ENCODE data around the gene KCNQ1. TPM values are rescaled to one million over a fixed set of nuclear protein-coding genes. Genes with fewer than 3 reads are reported as not detected.

The KCNQ1 gene
- total RNA-seq, 4 donors from 2014 or later, result 5.6 to 46.8 (median 24.6) TPM

- intact Hi-C loops (cut with DNase I; ENCODE audit: low total_unique reads), result no loop called here
- H3K27me3 ChIP-seq, result no peaks in the 10 kb centered on the region
- TF ChIP-seq EP300 (IDR thresholded peaks at IDR 0.05; ENCODE audit: low read depth) (no peak), POLR2AphosphoS5 (IDR thresholded peaks at IDR 0.05) (no peak), POLR2A (IDR thresholded peaks at IDR 0.05) (no peak)
- TF ChIP-seq, protein P1, sequence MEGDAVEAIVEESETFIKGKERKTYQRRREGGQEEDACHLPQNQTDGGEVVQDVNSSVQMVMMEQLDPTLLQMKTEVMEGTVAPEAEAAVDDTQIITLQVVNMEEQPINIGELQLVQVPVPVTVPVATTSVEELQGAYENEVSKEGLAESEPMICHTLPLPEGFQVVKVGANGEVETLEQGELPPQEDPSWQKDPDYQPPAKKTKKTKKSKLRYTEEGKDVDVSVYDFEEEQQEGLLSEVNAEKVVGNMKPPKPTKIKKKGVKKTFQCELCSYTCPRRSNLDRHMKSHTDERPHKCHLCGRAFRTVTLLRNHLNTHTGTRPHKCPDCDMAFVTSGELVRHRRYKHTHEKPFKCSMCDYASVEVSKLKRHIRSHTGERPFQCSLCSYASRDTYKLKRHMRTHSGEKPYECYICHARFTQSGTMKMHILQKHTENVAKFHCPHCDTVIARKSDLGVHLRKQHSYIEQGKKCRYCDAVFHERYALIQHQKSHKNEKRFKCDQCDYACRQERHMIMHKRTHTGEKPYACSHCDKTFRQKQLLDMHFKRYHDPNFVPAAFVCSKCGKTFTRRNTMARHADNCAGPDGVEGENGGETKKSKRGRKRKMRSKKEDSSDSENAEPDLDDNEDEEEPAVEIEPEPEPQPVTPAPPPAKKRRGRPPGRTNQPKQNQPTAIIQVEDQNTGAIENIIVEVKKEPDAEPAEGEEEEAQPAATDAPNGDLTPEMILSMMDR (IDR thresholded peaks at IDR 0.05), result no peak
- no peaks in the 10 kb centered on the region for H3K36me3 ChIP-seq
- H3K4me3 ChIP-seq, result no peak overlapping the region
- WGBS, 2 donors (ENCODE audit: low coverage in 1 of 2), result 93% methylated on average over 15 of the region's 15 CpGs; no CpG with 5 or more reads in 1 of the 2 donors
- in situ Hi-C loops (cut with MboI; ENCODE audit: low pct_ligation_motif_present in 1 of 4, low pct_unique_long_range_greater_than_20kb in 1 of 4, low sequenced_read_pairs in 3 of 4), result no loop called here
- DNase-seq, result peak; percentile 6
- peaks cover 0 to 13% (median 6%) of the 10 kb centered on the region in 4 donors for H3K4me1 ChIP-seq
- no peak overlapping the region for H3K27ac ChIP-seq
- H3K9me3 ChIP-seq, result no peaks in the 10 kb centered on the region
Measured at GRCh38 chr11:2796091-2796490, 351.3 kb downstream of the KCNQ1 start.

- Histone ChIP-seq H3K36me3 (no peaks in the 10 kb centered on the region), H3K4me3 (no peak overlapping the region), H3K27me3 (no peaks in the 10 kb centered on the region), H3K9me3 (no peaks in the 10 kb centered on the region), H3K27ac (no peak overlapping the region), H3K4me1 (peaks cover 0 to 8% (median 3%) of the 10 kb centered on the region in 4 donors)
- peak; percentile 3 for DNase-seq
- in situ Hi-C loops (cut with MboI; ENCODE audit: low pct_ligation_motif_present in 1 of 4, low pct_unique_long_range_greater_than_20kb in 1 of 4, low sequenced_read_pairs in 3 of 4), result no loop called here
- 88% methylated on average over 5 to 32 of the region's 32 CpGs for WGBS, 2 donors (ENCODE audit: low coverage in 1 of 2)
- intact Hi-C loops (cut with DNase I; ENCODE audit: low total_unique reads), result no loop called here
- TF ChIP-seq POLR2A (IDR thresholded peaks at IDR 0.05) (no peak), POLR2AphosphoS5 (IDR thresholded peaks at IDR 0.05) (no peak), EP300 (IDR thresholded peaks at IDR 0.05; ENCODE audit: low read depth) (no peak)
- TF ChIP-seq, protein P1 (IDR thresholded peaks at IDR 0.05), result no peak
Measured at GRCh38 chr11:2796508-2797113, 351.8 kb downstream of the KCNQ1 start.

GRCh38 chr11:2797121-2797711 lies 352.4 kb downstream of the KCNQ1 start:
- no peak overlapping the region for H3K27ac ChIP-seq
- no peaks in the 10 kb centered on the region for H3K27me3 ChIP-seq
- no peaks in the 10 kb centered on the region for H3K36me3 ChIP-seq
- DNase-seq, result peak; percentile 5
- peaks cover 0 to 2% (median 0%) of the 10 kb centered on the region in 4 donors for H3K4me1 ChIP-seq
- 82 to 90% methylated on average over 7 to 25 of the region's 25 CpGs for WGBS, 2 donors (ENCODE audit: low coverage in 1 of 2)
- no peak overlapping the region for H3K4me3 ChIP-seq
- TF ChIP-seq POLR2AphosphoS5 (IDR thresholded peaks at IDR 0.05), result no peak
- no peak for TF ChIP-seq EP300 (IDR thresholded peaks at IDR 0.05; ENCODE audit: low read depth)
- TF ChIP-seq POLR2A (IDR thresholded peaks at IDR 0.05), result no peak
- TF ChIP-seq, protein P1 (IDR thresholded peaks at IDR 0.05), result no peak
- no peaks in the 10 kb centered on the region for H3K9me3 ChIP-seq
- in situ Hi-C loops (cut with MboI; ENCODE audit: low pct_ligation_motif_present in 1 of 4, low pct_unique_long_range_greater_than_20kb in 1 of 4, low sequenced_read_pairs in 3 of 4) (no loop called here), intact Hi-C loops (cut with DNase I; ENCODE audit: low total_unique reads) (no loop called here)

- Histone ChIP-seq H3K4me1 (no peaks in the 10 kb centered on the region), H3K27ac (no peak overlapping the region), H3K27me3 (no peaks in the 10 kb centered on the region), H3K36me3 (no peaks in the 10 kb centered on the region), H3K9me3 (no peaks in the 10 kb centered on the region), H3K4me3 (no peak overlapping the region)
- intact Hi-C loops (cut with DNase I; ENCODE audit: low total_unique reads), result no loop called here
- peak; percentile 7 for DNase-seq
- in situ Hi-C loops (cut with MboI; ENCODE audit: low pct_ligation_motif_present in 1 of 4, low pct_unique_long_range_greater_than_20kb in 1 of 4, low sequenced_read_pairs in 3 of 4), result no loop called here
- WGBS, 2 donors (ENCODE audit: low coverage in 1 of 2), result 97% methylated on average over 9 of the region's 9 CpGs; no CpG with 5 or more reads in 1 of the 2 donors
- no peak for TF ChIP-seq POLR2AphosphoS5 (IDR thresholded peaks at IDR 0.05)
- no peak for TF ChIP-seq EP300 (IDR thresholded peaks at IDR 0.05; ENCODE audit: low read depth)
- TF ChIP-seq POLR2A (IDR thresholded peaks at IDR 0.05), result no peak
- TF ChIP-seq, protein P1 (IDR thresholded peaks at IDR 0.05), result no peak
Measured at GRCh38 chr11:2797741-2798361, 353.0 kb downstream of the KCNQ1 start.
